Lower leg skin (tissue), 4 donors: Measurements from ENCODE around the gene PLEKHA3. TPM values are rescaled to one million over a fixed set of nuclear protein-coding genes. Genes with fewer than 3 reads are reported as not detected.

Source experiments
- DNase-seq, 2 donors: peaks; one replicate each; pipeline ENCODE4 v3.0.0-alpha.2; 2019; ENCODE audit warnings: low spot score in 2 of 2
- H3K4me3 ChIP-seq: fragments of 200-600 bp; sonication (generic); 2 replicates; pipeline ENCODE4 v1.5.1; 2017; ENCODE audit warnings: mild to moderate bottlenecking, low read depth; ENCODE audit not compliant: poor library complexity, severe bottlenecking
- CTCF ChIP-seq, 3 donors: fragments of 450-650 bp; IDR thresholded peaks; one replicate each; pipeline ENCODE4 v1.5.1; 2016; ENCODE audit warnings: antibody characterized with exemption in 3 of 3, mild to moderate bottlenecking in 3 of 3, moderate library complexity in 2 of 3
- POLR2A ChIP-seq, 2 donors: fragments of 450-650 bp; IDR thresholded peaks; one replicate each; pipeline ENCODE4 v1.6.1; 2016 to 2017; ENCODE audit warnings: antibody characterized with exemption in 2 of 2, mild to moderate bottlenecking in 1 of 2, moderate library complexity in 1 of 2
- WGBS, 2 donors: methylation state at CpG; one replicate each; pipeline ENCODE4 v1.1.5; 2018; 5-methylcytosine and 5-hydroxymethylcytosine counted together
- intact Hi-C: fragments of 100-400 bp; cut with DNase I; formaldehyde crosslinking; loops from one replicate; pipeline ENCODE4 v1.15.0; 2023; ENCODE audit warnings: low total_unique reads
- total RNA-seq, 4 donors: library from RNA; depleted of rRNA; stranded (reverse); fragments of >200 nt; gene quantifications; one replicate each; pipeline ENCODE4 v1.1.0, GENCODE V29; 2016

Gene PLEKHA3
- 1 to 10 TPM; 2.7 to 7.6 (median 4.2) TPM for total RNA-seq

- peak within 1 kb of the TSS; percentile 85 for H3K4me3 ChIP-seq
- 0 to 1% methylated on average over 57 to 65 of the region's 92 CpGs for WGBS, 2 donors
- TF ChIP-seq CTCF (IDR thresholded peaks at IDR 0.05): no peak
- TF ChIP-seq POLR2A (IDR thresholded peaks at IDR 0.05): peak in 1 of 2 donors; percentile 2
- DNase-seq: peak; percentile 91 to 99
- intact Hi-C loops: no loop called here
These were observed at the start of gene PLEKHA3 for GRCh38 chr2:178480227-178481181. Gene PLEKHA3 (plus strand): TSS chr2:178480457. CDS start chr2:178480870, 413 bp downstream.

- WGBS, 2 donors: 85 to 88% methylated on average over 2 of the region's 2 CpGs
- DNase-seq: no peak
- TF ChIP-seq CTCF (IDR thresholded peaks at IDR 0.05): no peak
- no peak for TF ChIP-seq POLR2A (IDR thresholded peaks at IDR 0.05)
- H3K4me3 ChIP-seq: no peak overlapping the region
- intact Hi-C loops: no loop called here
These were observed 43.6 kb upstream of the PLEKHA3 start for GRCh38 chr2:178436662-178437061.

- TF ChIP-seq POLR2A (IDR thresholded peaks at IDR 0.05) (no peak), CTCF (IDR thresholded peaks at IDR 0.05) (no peak)
These were observed 38.8 kb upstream of the PLEKHA3 start for GRCh38 chr2:178441426-178441825.

GRCh38 chr2:178448968-178449661, 31.1 kb upstream of the PLEKHA3 start:
- TF ChIP-seq POLR2A (IDR thresholded peaks at IDR 0.05) (no peak), CTCF (IDR thresholded peaks at IDR 0.05) (no peak)
- H3K4me3 ChIP-seq: no peak overlapping the region
- WGBS, 2 donors: 65 to 75% methylated on average over 4 of the region's 4 CpGs
- intact Hi-C loops: no loop called here
- no peak for DNase-seq

More at GRCh38 chr2:178441426-178441825, 38.8 kb upstream of the PLEKHA3 start:
- DNase-seq: no peak
- no peak overlapping the region for H3K4me3 ChIP-seq
- intact Hi-C loops: no loop called here
- WGBS, 2 donors: 90 to 93% methylated on average over 2 of the region's 2 CpGs

- intact Hi-C loops: no loop called here
- no peak for DNase-seq
- H3K4me3 ChIP-seq: peak overlapping the region; percentile 82
- TF ChIP-seq CTCF (IDR thresholded peaks at IDR 0.05) (no peak), POLR2A (IDR thresholded peaks at IDR 0.05) (no peak)
- WGBS, 2 donors: 6 to 7% methylated on average over 18 of the region's 18 CpGs
These were observed 30.3 kb upstream of the PLEKHA3 start for GRCh38 chr2:178449700-178450523.
